Activated CD8-positive, alpha-beta T cell treated with anti-CD3 and anti-CD28 coated beads for 36 hours (primary cell): Measurements from ENCODE around the gene LAD1. TPM values are rescaled to one million over a fixed set of nuclear protein-coding genes. Genes with fewer than 3 reads are reported as not detected.

Experiments
- ATAC-seq: fragments of 200-7000 bp; cut with Tn5 transposase; one replicate; pipeline ENCODE4 v1.10.0; 2021; ENCODE audit warnings: mild to moderate bottlenecking, moderate library complexity
- CTCF ChIA-PET: fragments of 350-600 bp; sonication (Branson Sonifier 250); formaldehyde crosslinking; loops from one replicate; lab custom pipeline; 2021; ENCODE audit warnings: antibody characterized with exemption; lab: Charles Lee
- POLR2A ChIA-PET: fragments of 350-600 bp; sonication (Branson Sonifier 250); formaldehyde crosslinking; loops from one replicate; lab custom pipeline; 2021; ENCODE audit warnings: antibody characterized with exemption; lab: Charles Lee
- DNase-seq: peaks from one replicate; pipeline ENCODE4 v3.0.0-alpha.2; 2020
- H3K27ac Mint-ChIP-seq: one replicate; pipeline ENCODE4 v1.8.0; 2021; ENCODE audit warnings: mild to moderate bottlenecking, mixed read lengths
- H3K27me3 Mint-ChIP-seq: one replicate; pipeline ENCODE4 v1.8.0; 2021; ENCODE audit warnings: mixed read lengths
- H3K36me3 Mint-ChIP-seq: one replicate; pipeline ENCODE4 v1.8.0; 2021; ENCODE audit warnings: low read depth, mixed read lengths
- H3K4me1 Mint-ChIP-seq: one replicate; pipeline ENCODE4 v1.8.0; 2021; ENCODE audit warnings: low read depth, mixed read lengths
- H3K4me3 Mint-ChIP-seq: one replicate; pipeline ENCODE4 v1.8.0; 2021; ENCODE audit warnings: mild to moderate bottlenecking, moderate library complexity, mixed read lengths
- H3K9me3 Mint-ChIP-seq: one replicate; pipeline ENCODE4 v1.8.0; 2021; ENCODE audit warnings: mixed read lengths
- CTCF ChIP-seq: fragments of 200-600 bp; IDR thresholded peaks from one replicate; pipeline ENCODE4 v1.8.0; 2022; ENCODE audit warnings: antibody characterized with exemption, mild to moderate bottlenecking
- intact Hi-C: fragments of 100-400 bp; cut with micrococcal nuclease; formaldehyde crosslinking; loops from one replicate; pipeline ENCODE4 v1.10.0; 2022
- total RNA-seq, 2 experiments: library from RNA; stranded (reverse); gene quantifications; one replicate each; pipeline ENCODE4 v1.2.3, GENCODE V29; 2021

The LAD1 gene
- total RNA-seq, 2 experiments from 2014 or later: not detected

- ChIA-PET CTCF (interaction anchor here (1.3 to 3.6 kb wide), 3 partner anchors 19 to 77 kb away, joined by 3 to 20 read pairs (median 5); no protein-coding TSS in a partner anchor), POLR2A (interaction anchor here (1.2 kb wide), 1 partner anchor 8 kb away, joined by 3 read pairs; no protein-coding TSS in a partner anchor)
- TF ChIP-seq CTCF: no peak
- Mint-ChIP-seq H3K4me3 (no peak overlapping the region), H3K9me3 (no peaks in the 10 kb centered on the region), H3K27ac (no peak overlapping the region), H3K36me3 (no peaks in the 10 kb centered on the region), H3K27me3 (peaks cover 14% of the 10 kb centered on the region), H3K4me1 (no peaks in the 10 kb centered on the region)
- ATAC-seq (no peak), DNase-seq (no peak)
- intact Hi-C loops: no loop called here
These were observed 5.8 kb upstream of the LAD1 start for GRCh38 chr1:201404722-201405483.

- Mint-ChIP-seq H3K4me3 (no peak overlapping the region), H3K36me3 (no peaks in the 10 kb centered on the region), H3K27me3 (peaks cover 13% of the 10 kb centered on the region), H3K4me1 (no peaks in the 10 kb centered on the region), H3K9me3 (no peaks in the 10 kb centered on the region), H3K27ac (no peak overlapping the region)
- POLR2A ChIA-PET: no interaction called here
- TF ChIP-seq CTCF: no peak
- intact Hi-C loops: no loop called here
- ATAC-seq (no peak), DNase-seq (no peak)
- CTCF ChIA-PET: interaction anchor here (0.8 to 3.6 kb wide), 3 partner anchors 18 to 45 kb away, joined by 3 to 20 read pairs (median 3); no protein-coding TSS in a partner anchor
These were observed 4.9 kb upstream of the LAD1 start for GRCh38 chr1:201404055-201404454.

- H3K27me3 Mint-ChIP-seq: peaks cover 19% of the 10 kb centered on the region
- no peak overlapping the region for H3K27ac Mint-ChIP-seq
- no peaks in the 10 kb centered on the region for H3K4me1 Mint-ChIP-seq
- H3K4me3 Mint-ChIP-seq: no peak overlapping the region
- DNase-seq (no peak), ATAC-seq (no peak)
- H3K9me3 Mint-ChIP-seq: no peaks in the 10 kb centered on the region
- ChIA-PET CTCF (interaction anchor here (1.5 to 3.6 kb wide), 2 partner anchors 17 to 45 kb away, joined by 3 to 20 read pairs; no protein-coding TSS in a partner anchor), POLR2A (no interaction called here)
- no peaks in the 10 kb centered on the region for H3K36me3 Mint-ChIP-seq
- intact Hi-C loops: no loop called here
- TF ChIP-seq CTCF: no peak
These were observed 4.2 kb upstream of the LAD1 start for GRCh38 chr1:201403359-201403758.

- no peak overlapping the region for H3K4me3 Mint-ChIP-seq
- H3K4me1 Mint-ChIP-seq: no peaks in the 10 kb centered on the region
- intact Hi-C loops: no loop called here
- ATAC-seq (no peak), DNase-seq (no peak)
- TF ChIP-seq CTCF: no peak
- no peaks in the 10 kb centered on the region for H3K9me3 Mint-ChIP-seq
- ChIA-PET CTCF (interaction anchor here (1.1 kb wide), 2 partner anchors 16 to 46 kb away, joined by 3 to 4 read pairs; no protein-coding TSS in a partner anchor), POLR2A (no interaction called here)
- peaks cover 27% of the 10 kb centered on the region for H3K27me3 Mint-ChIP-seq
- no peaks in the 10 kb centered on the region for H3K36me3 Mint-ChIP-seq
- no peak overlapping the region for H3K27ac Mint-ChIP-seq
These were observed 2.6 kb upstream of the LAD1 start for GRCh38 chr1:201401700-201402099.

- intact Hi-C loops: no loop called here
- no peaks in the 10 kb centered on the region for H3K4me1 Mint-ChIP-seq
- TF ChIP-seq CTCF: no peak
- no peak overlapping the region for H3K27ac Mint-ChIP-seq
- H3K36me3 Mint-ChIP-seq: no peaks in the 10 kb centered on the region
- ChIA-PET POLR2A (no interaction called here), CTCF (interaction anchor here (1.1 kb wide), 2 partner anchors 15 to 47 kb away, joined by 3 to 4 read pairs; no protein-coding TSS in a partner anchor)
- ATAC-seq (no peak), DNase-seq (no peak)
- no peaks in the 10 kb centered on the region for H3K9me3 Mint-ChIP-seq
- H3K27me3 Mint-ChIP-seq: peaks cover 27% of the 10 kb centered on the region
- no peak overlapping the region for H3K4me3 Mint-ChIP-seq
These were observed 1.7 kb upstream of the LAD1 start for GRCh38 chr1:201400852-201401230.
